ENCODE results near the gene TRIOBP.

DNA sequence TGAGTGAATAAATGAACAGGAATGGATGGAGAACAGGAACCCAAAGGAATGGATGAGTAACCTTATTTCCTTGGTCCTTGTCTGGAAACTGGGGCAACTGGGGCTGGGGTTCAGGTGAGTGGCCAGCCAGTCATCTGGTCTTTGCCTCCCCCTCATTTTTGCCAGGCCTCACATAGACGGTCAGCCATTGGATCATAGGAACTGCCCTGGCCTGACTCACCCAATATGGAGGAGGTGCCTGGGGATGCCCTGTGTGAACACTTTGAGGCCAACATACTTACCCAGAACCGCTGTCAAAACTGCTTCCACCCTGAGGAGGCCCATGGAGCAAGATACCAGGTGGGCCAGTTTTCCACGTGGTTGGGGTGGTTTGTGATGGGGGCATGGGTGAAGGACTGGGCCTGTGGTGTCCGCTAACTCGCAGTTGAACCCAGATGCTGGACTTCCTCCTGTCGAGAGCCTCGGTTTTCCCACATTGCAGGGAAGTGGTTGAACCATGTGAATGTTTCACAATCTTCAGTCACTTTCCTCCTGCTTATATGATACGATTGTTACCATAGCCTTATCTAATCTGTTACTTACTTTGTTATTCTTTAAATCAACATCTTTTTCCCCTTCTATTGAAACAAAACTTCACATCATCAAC lies 4.4 kb downstream of the TRIOBP start:
- TF ChIP-seq CTCF (conservative IDR thresholded peaks at IDR 0.05) = no peak
- TF ChIP-seq EZH2 (IDR thresholded peaks at IDR 0.05; ENCODE audit: low read depth) = no peak

Data from PC-9 (cell line).